Thyroid gland (tissue), 4 donors: ENCODE results near the gene NDUFA12.

Experiments
- POLR2A ChIP-seq, 2 donors: fragments of 450-650 bp; IDR thresholded peaks; one replicate each; pipeline ENCODE4 v1.6.1; 2017; ENCODE audit warnings: antibody characterized with exemption in 2 of 2, mild to moderate bottlenecking in 2 of 2, moderate library complexity in 1 of 2
- TF ChIP-seq, protein P1 (sequence below), 6 experiments: fragments of 200-600 bp in 3 of 6; fragments of 450-650 bp in 3 of 6; sonication (generic) in 3 of 6; IDR thresholded peaks; one replicate each; pipeline ENCODE4 v1.5.1; 2016 to 2019; ENCODE audit warnings: antibody characterized with exemption in 6 of 6, mild to moderate bottlenecking in 2 of 6, inconsistent platforms in 1 of 6, moderate library complexity in 1 of 6

DNA sequence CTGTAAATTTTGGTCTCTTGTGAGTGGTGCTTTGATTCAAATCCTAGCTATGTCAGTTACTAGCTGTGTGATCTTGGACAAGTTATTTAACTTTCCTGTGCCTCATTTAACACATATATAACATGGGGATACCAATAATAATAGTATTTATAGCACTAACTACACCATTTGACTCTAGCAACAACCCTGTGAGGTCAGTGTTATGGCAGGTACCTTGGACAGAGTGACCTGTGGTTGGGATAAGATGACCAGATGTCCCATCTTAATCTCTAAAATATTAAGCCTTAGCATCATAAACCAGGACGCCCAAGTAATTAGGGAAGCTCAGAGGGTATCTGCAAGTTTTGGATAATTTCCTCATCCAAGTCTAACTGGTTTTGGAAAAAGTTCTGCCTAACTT, 73.7 kb downstream of the NDUFA12 start:
- TF ChIP-seq, protein P1, sequence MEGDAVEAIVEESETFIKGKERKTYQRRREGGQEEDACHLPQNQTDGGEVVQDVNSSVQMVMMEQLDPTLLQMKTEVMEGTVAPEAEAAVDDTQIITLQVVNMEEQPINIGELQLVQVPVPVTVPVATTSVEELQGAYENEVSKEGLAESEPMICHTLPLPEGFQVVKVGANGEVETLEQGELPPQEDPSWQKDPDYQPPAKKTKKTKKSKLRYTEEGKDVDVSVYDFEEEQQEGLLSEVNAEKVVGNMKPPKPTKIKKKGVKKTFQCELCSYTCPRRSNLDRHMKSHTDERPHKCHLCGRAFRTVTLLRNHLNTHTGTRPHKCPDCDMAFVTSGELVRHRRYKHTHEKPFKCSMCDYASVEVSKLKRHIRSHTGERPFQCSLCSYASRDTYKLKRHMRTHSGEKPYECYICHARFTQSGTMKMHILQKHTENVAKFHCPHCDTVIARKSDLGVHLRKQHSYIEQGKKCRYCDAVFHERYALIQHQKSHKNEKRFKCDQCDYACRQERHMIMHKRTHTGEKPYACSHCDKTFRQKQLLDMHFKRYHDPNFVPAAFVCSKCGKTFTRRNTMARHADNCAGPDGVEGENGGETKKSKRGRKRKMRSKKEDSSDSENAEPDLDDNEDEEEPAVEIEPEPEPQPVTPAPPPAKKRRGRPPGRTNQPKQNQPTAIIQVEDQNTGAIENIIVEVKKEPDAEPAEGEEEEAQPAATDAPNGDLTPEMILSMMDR (IDR thresholded peaks at IDR 0.05) = no peak
- TF ChIP-seq POLR2A (IDR thresholded peaks at IDR 0.05) = no peak
